ENCODE results near the gene ANK2.

DNA sequence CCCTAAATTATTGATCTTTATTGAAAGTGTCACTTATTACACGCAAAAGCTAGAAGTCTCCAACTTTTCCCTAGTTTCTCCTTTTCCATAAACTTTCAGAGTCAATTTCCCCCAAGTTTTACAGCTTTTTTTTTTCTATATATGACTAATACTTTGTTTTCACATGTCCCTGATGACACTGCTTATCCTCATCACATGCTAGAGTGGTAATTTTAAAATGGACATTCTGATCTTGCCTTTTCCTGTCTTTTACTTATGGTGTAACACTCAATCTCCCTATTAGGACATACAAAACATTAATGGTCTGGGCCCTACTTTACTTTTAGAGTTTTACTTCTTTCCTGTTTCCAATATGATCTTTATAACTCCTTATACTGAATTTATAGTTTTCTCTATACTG, 112.6 kb downstream of the ANK2 start:
- TF ChIP-seq FOXJ3 (CRISPR knock-in tag; IDR thresholded peaks at IDR 0.05; ENCODE audit: borderline replicate concordance) = no peak
- no peak for TF ChIP-seq CCAR2 (optimal IDR thresholded peaks at IDR 0.05; ENCODE audit: low read depth, low read length)
- TF ChIP-seq, protein P1, sequence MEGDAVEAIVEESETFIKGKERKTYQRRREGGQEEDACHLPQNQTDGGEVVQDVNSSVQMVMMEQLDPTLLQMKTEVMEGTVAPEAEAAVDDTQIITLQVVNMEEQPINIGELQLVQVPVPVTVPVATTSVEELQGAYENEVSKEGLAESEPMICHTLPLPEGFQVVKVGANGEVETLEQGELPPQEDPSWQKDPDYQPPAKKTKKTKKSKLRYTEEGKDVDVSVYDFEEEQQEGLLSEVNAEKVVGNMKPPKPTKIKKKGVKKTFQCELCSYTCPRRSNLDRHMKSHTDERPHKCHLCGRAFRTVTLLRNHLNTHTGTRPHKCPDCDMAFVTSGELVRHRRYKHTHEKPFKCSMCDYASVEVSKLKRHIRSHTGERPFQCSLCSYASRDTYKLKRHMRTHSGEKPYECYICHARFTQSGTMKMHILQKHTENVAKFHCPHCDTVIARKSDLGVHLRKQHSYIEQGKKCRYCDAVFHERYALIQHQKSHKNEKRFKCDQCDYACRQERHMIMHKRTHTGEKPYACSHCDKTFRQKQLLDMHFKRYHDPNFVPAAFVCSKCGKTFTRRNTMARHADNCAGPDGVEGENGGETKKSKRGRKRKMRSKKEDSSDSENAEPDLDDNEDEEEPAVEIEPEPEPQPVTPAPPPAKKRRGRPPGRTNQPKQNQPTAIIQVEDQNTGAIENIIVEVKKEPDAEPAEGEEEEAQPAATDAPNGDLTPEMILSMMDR (CRISPR knock-in tag; IDR thresholded peaks at IDR 0.05) = no peak
- TF ChIP-seq, protein P2, sequence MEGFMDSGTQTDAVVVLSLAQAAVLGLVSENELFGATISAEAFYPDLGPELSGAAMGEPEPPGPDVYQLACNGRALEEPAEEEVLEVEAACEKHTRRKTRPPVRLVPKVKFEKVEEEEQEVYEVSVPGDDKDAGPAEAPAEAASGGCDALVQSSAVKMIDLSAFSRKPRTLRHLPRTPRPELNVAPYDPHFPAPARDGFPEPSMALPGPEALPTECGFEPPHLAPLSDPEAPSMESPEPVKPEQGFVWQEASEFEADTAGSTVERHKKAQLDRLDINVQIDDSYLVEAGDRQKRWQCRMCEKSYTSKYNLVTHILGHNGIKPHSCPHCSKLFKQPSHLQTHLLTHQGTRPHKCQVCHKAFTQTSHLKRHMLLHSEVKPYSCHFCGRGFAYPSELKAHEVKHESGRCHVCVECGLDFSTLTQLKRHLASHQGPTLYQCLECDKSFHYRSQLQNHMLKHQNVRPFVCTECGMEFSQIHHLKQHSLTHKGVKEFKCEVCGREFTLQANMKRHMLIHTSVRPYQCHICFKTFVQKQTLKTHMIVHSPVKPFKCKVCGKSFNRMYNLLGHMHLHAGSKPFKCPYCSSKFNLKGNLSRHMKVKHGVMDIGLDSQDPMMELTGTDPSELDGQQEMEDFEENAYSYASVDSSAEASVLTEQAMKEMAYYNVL (CRISPR knock-in tag; IDR thresholded peaks at IDR 0.05; ENCODE audit: borderline replicate concordance) = no peak
- TF ChIP-seq EZH2 (conservative IDR thresholded peaks at IDR 0.05; ENCODE audit: low read depth, low read length) = no peak
- TF ChIP-seq, protein P3, sequence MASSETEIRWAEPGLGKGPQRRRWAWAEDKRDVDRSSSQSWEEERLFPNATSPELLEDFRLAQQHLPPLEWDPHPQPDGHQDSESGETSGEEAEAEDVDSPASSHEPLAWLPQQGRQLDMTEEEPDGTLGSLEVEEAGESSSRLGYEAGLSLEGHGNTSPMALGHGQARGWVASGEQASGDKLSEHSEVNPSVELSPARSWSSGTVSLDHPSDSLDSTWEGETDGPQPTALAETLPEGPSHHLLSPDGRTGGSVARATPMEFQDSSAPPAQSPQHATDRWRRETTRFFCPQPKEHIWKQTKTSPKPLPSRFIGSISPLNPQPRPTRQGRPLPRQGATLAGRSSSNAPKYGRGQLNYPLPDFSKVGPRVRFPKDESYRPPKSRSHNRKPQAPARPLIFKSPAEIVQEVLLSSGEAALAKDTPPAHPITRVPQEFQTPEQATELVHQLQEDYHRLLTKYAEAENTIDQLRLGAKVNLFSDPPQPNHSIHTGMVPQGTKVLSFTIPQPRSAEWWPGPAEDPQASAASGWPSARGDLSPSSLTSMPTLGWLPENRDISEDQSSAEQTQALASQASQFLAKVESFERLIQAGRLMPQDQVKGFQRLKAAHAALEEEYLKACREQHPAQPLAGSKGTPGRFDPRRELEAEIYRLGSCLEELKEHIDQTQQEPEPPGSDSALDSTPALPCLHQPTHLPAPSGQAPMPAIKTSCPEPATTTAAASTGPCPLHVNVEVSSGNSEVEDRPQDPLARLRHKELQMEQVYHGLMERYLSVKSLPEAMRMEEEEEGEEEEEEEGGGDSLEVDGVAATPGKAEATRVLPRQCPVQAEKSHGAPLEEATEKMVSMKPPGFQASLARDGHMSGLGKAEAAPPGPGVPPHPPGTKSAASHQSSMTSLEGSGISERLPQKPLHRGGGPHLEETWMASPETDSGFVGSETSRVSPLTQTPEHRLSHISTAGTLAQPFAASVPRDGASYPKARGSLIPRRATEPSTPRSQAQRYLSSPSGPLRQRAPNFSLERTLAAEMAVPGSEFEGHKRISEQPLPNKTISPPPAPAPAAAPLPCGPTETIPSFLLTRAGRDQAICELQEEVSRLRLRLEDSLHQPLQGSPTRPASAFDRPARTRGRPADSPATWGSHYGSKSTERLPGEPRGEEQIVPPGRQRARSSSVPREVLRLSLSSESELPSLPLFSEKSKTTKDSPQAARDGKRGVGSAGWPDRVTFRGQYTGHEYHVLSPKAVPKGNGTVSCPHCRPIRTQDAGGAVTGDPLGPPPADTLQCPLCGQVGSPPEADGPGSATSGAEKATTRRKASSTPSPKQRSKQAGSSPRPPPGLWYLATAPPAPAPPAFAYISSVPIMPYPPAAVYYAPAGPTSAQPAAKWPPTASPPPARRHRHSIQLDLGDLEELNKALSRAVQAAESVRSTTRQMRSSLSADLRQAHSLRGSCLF (CRISPR knock-in tag; IDR thresholded peaks at IDR 0.05; ENCODE audit: borderline replicate concordance) = no peak
- TF ChIP-seq MXI1 (IDR thresholded peaks at IDR 0.05; ENCODE audit: borderline replicate concordance, low read depth, low read length) = no peak
- TF ChIP-seq HNRNPH1 (optimal IDR thresholded peaks at IDR 0.05; ENCODE audit: low read depth, low read length) = no peak
